Measurements from ENCODE around the gene CUL4A.

Gene CUL4A

GRCh38 chr13:113192279-113192678 is 17.1 kb upstream of the CUL4A start:
- no peaks in the 10 kb centered on the region for H3K27me3 ChIP-seq (ENCODE audit: low read depth, low read length)
- no peak overlapping the region for H3K4me2 ChIP-seq (ENCODE audit: low read length)
- H3K9ac ChIP-seq (ENCODE audit: low read length), result no peak overlapping the region
- no peaks in the 10 kb centered on the region for H3K79me2 ChIP-seq (ENCODE audit: low read length)
- no peak overlapping the region for H3K4me3 ChIP-seq (ENCODE audit: low read length)
- H3K4me1 ChIP-seq (ENCODE audit: low read length), result no peaks in the 10 kb centered on the region
- TF ChIP-seq EZH2phosphoT487 (IDR thresholded peaks at IDR 0.05; ENCODE audit: low read depth) (no peak), CTCF (IDR thresholded peaks at IDR 0.05; ENCODE audit: low read depth, low read length) (no peak)
- no peaks in the 10 kb centered on the region for H3K9me3 ChIP-seq (ENCODE audit: insufficient read depth, low read length)
- H3K36me3 ChIP-seq (replicated peaks; ENCODE audit: low read depth, low read length), result peaks cover 81% of the 10 kb centered on the region
- H4K20me1 ChIP-seq (ENCODE audit: insufficient read depth, low read length), result 0 out of 2 replicates have a peak, but pooled peaks cover 5% of the 10 kb centered on the region
- no peak overlapping the region for H2AFZ ChIP-seq (ENCODE audit: low read depth, low read length)
- H3K27ac ChIP-seq (ENCODE audit: low read length), result no peak overlapping the region

- Histone ChIP-seq H3K4me3 (ENCODE audit: low read length) (no peak overlapping the region), H3K4me1 (ENCODE audit: low read length) (no peaks in the 10 kb centered on the region), H3K9me3 (ENCODE audit: insufficient read depth, low read length) (no peaks in the 10 kb centered on the region), H2AFZ (ENCODE audit: low read depth, low read length) (no peak overlapping the region), H3K79me2 (ENCODE audit: low read length) (no peaks in the 10 kb centered on the region), H3K27ac (ENCODE audit: low read length) (no peak overlapping the region), H3K4me2 (ENCODE audit: low read length) (no peak overlapping the region), H3K36me3 (replicated peaks; ENCODE audit: low read depth, low read length) (peaks cover 80% of the 10 kb centered on the region), H4K20me1 (ENCODE audit: insufficient read depth, low read length) (0 out of 2 replicates have a peak, but pooled peaks cover 4% of the 10 kb centered on the region), H3K9ac (ENCODE audit: low read length) (no peak overlapping the region), H3K27me3 (ENCODE audit: low read depth, low read length) (no peaks in the 10 kb centered on the region)
- TF ChIP-seq CTCF (IDR thresholded peaks at IDR 0.05; ENCODE audit: low read depth, low read length), result no peak
- TF ChIP-seq EZH2phosphoT487 (IDR thresholded peaks at IDR 0.05; ENCODE audit: low read depth), result no peak
These were observed 16.5 kb upstream of the CUL4A start for GRCh38 chr13:113192902-113193301.

GRCh38 chr13:113195360-113195759 is 14.1 kb upstream of the CUL4A start:
- Histone ChIP-seq H3K9ac (ENCODE audit: low read length) (no peak overlapping the region), H2AFZ (ENCODE audit: low read depth, low read length) (no peak overlapping the region), H3K4me2 (ENCODE audit: low read length) (no peak overlapping the region), H3K4me3 (ENCODE audit: low read length) (no peak overlapping the region), H3K79me2 (ENCODE audit: low read length) (peaks cover 16% of the 10 kb centered on the region), H4K20me1 (ENCODE audit: insufficient read depth, low read length) (peaks cover 6% of the 10 kb centered on the region; the same call in 1 of the 2 replicates), H3K9me3 (ENCODE audit: insufficient read depth, low read length) (no peaks in the 10 kb centered on the region), H3K36me3 (replicated peaks; ENCODE audit: low read depth, low read length) (peaks cover 79% of the 10 kb centered on the region), H3K27me3 (ENCODE audit: low read depth, low read length) (no peaks in the 10 kb centered on the region), H3K4me1 (ENCODE audit: low read length) (no peaks in the 10 kb centered on the region), H3K27ac (ENCODE audit: low read length) (no peak overlapping the region)
- TF ChIP-seq CTCF (IDR thresholded peaks at IDR 0.05; ENCODE audit: low read depth, low read length) (no peak), EZH2phosphoT487 (IDR thresholded peaks at IDR 0.05; ENCODE audit: low read depth) (no peak)

- no peak overlapping the region for H3K27ac ChIP-seq (ENCODE audit: low read length)
- no peak for TF ChIP-seq CTCF (IDR thresholded peaks at IDR 0.05; ENCODE audit: low read depth, low read length)
- no peak for TF ChIP-seq EZH2phosphoT487 (IDR thresholded peaks at IDR 0.05; ENCODE audit: low read depth)
- no peaks in the 10 kb centered on the region for H3K9me3 ChIP-seq (ENCODE audit: insufficient read depth, low read length)
- no peaks in the 10 kb centered on the region for H3K4me1 ChIP-seq (ENCODE audit: low read length)
- no peaks in the 10 kb centered on the region for H3K27me3 ChIP-seq (ENCODE audit: low read depth, low read length)
- peaks cover 34% of the 10 kb centered on the region for H3K79me2 ChIP-seq (ENCODE audit: low read length)
- H4K20me1 ChIP-seq (ENCODE audit: insufficient read depth, low read length), result peaks cover 13% of the 10 kb centered on the region
- no peak overlapping the region for H2AFZ ChIP-seq (ENCODE audit: low read depth, low read length)
- H3K36me3 ChIP-seq (replicated peaks; ENCODE audit: low read depth, low read length), result peaks cover 75% of the 10 kb centered on the region
- no peak overlapping the region for H3K4me2 ChIP-seq (ENCODE audit: low read length)
- no peak overlapping the region for H3K4me3 ChIP-seq (ENCODE audit: low read length)
- no peak overlapping the region for H3K9ac ChIP-seq (ENCODE audit: low read length)
These were observed 12.3 kb upstream of the CUL4A start for GRCh38 chr13:113196970-113197737.

Measured in OCI-LY3 (cell line).